HepG2 (cell line): ENCODE measurements around the gene RAB3A. TPM values are rescaled to one million over a fixed set of nuclear protein-coding genes. Genes with fewer than 3 reads are reported as not detected.

ENCODE experiments used
- BRD4 ChIP-seq: sonication (generic); formaldehyde crosslinking; IDR thresholded peaks from 2 replicates; pipeline ENCODE4 v1.4.0; 2020; ENCODE audit warnings: missing genetic modification reagents
- DPF2 ChIP-seq: sonication (generic); formaldehyde crosslinking; IDR thresholded peaks from 2 replicates; pipeline ENCODE4 v1.4.0; 2020; ENCODE audit warnings: mild to moderate bottlenecking, low read depth, missing genetic modification reagents, borderline replicate concordance
- ELF3 ChIP-seq: IDR thresholded peaks from 2 replicates; pipeline ENCODE4 v1.6.1; 2016; ENCODE audit warnings: missing genetic modification reagents, missing compliant biosample characterization
- FOXK2 ChIP-seq: fragments of 450-650 bp; IDR thresholded peaks from 2 replicates; pipeline ENCODE4 v1.6.1; 2016
- GFI1 ChIP-seq: sonication (generic); formaldehyde crosslinking; IDR thresholded peaks from 2 replicates; pipeline ENCODE4 v1.5.0; 2020; ENCODE audit warnings: missing genetic modification reagents, mild to moderate bottlenecking, borderline replicate concordance
- MAZ ChIP-seq, 2 experiments: sonication (generic) in 1 of 2; formaldehyde crosslinking in 1 of 2; IDR thresholded peaks; 2 replicates each; pipeline versions ENCODE4 v1.5.0 to v1.6.1; 2012 to 2020; ENCODE audit warnings: low read depth in 2 of 2, mild to moderate bottlenecking in 2 of 2, borderline replicate concordance in 1 of 2, improper control_type of control experiment in 1 of 2, low read length in 1 of 2, missing genetic modification reagents in 1 of 2, moderate library complexity in 1 of 2
- MNT ChIP-seq: fragments of 450-650 bp; IDR thresholded peaks from 2 replicates; pipeline ENCODE4 v1.6.1; 2016
- NFIB ChIP-seq: sonication (generic); formaldehyde crosslinking; IDR thresholded peaks from 2 replicates; pipeline ENCODE4 v1.9.0; 2021; ENCODE audit warnings: missing genetic modification reagents, mild to moderate bottlenecking, borderline replicate concordance
- POGK ChIP-seq: sonication (generic); formaldehyde crosslinking; conservative IDR thresholded peaks from 2 replicates; pipeline ENCODE4 v1.8.0; 2022; ENCODE audit warnings: mild to moderate bottlenecking, moderate library complexity, missing genetic modification reagents
- TARDBP ChIP-seq: sonication (generic); formaldehyde crosslinking; IDR thresholded peaks from 2 replicates; pipeline ENCODE4 v1.8.0; 2022; ENCODE audit warnings: mild to moderate bottlenecking, missing genetic modification reagents
- THAP9 ChIP-seq: sonication (generic); formaldehyde crosslinking; IDR thresholded peaks from 2 replicates; pipeline ENCODE4; 2020; ENCODE audit warnings: missing genetic modification reagents, mild to moderate bottlenecking, borderline replicate concordance
- TSC22D2 ChIP-seq: sonication (generic); formaldehyde crosslinking; IDR thresholded peaks from 2 replicates; pipeline ENCODE4 v1.5.1; 2020; ENCODE audit warnings: missing genetic modification reagents, mild to moderate bottlenecking, borderline replicate concordance
- ZNF142 ChIP-seq: sonication (generic); formaldehyde crosslinking; IDR thresholded peaks from 2 replicates; pipeline ENCODE4 v1.4.0; 2020; ENCODE audit warnings: missing genetic modification reagents
- ZNF484 ChIP-seq: sonication (generic); formaldehyde crosslinking; IDR thresholded peaks from 2 replicates; pipeline ENCODE4 v1.5.1; 2020; ENCODE audit warnings: mild to moderate bottlenecking, low read depth, missing genetic modification reagents, borderline replicate concordance
- ZNF501 ChIP-seq: sonication (generic); formaldehyde crosslinking; IDR thresholded peaks from 2 replicates; pipeline ENCODE4 v1.5.1; 2020; ENCODE audit warnings: mild to moderate bottlenecking, moderate library complexity, missing genetic modification reagents
- ZNF672 ChIP-seq: sonication (generic); formaldehyde crosslinking; IDR thresholded peaks from 2 replicates; pipeline ENCODE4 v1.8.1; 2022; ENCODE audit warnings: missing genetic modification reagents
- ZNF7 ChIP-seq: IDR thresholded peaks from 2 replicates; pipeline ENCODE4 v1.6.1; 2016; ENCODE audit warnings: missing biosample characterization, missing genetic modification reagents
- ZSCAN29 ChIP-seq: sonication (generic); formaldehyde crosslinking; conservative IDR thresholded peaks from 2 replicates; pipeline ENCODE4 v1.4.0; 2020; ENCODE audit warnings: mild to moderate bottlenecking, missing genetic modification reagents
- polyA plus RNA-seq, 8 experiments: library from polyadenylated mRNA; depleted of rRNA in 3 of 8; stranded (reverse) in 7 of 8; unstranded in 1 of 8; fragments of >200 nt; fragmentation: Illumina TruSeq in 4 of 8; extraction: Trizol in 4 of 8; gene quantifications; 2 replicates each; pipeline versions ENCODE4 v1.2.1 to v1.2.3, GENCODE V29; 2011 to 2016; ENCODE audit warnings: low read depth in 4 of 8, missing spikeins in 1 of 8, mixed read lengths in 1 of 8; ENCODE audit not compliant: insufficient read depth in 1 of 8
- total RNA-seq, 5 experiments: library from RNA; depleted of rRNA; stranded (reverse); fragments of >200 nt; fragmentation: Illumina TruSeq; extraction: Trizol; gene quantifications; 2 replicates each; pipeline ENCODE4 v1.2.3, GENCODE V29; 2016; ENCODE audit warnings: low read depth in 1 of 5

Gene RAB3A
- total and polyA plus RNA-seq, 2 of the 13 experiments (the other 11 are each of a cell fraction or from before 2014, with no cell fraction given), result 0.58 to 0.98 TPM

- TF ChIP-seq ELF3 (CRISPR knock-in tag) (no peak), BRD4 (CRISPR knock-in tag) (no peak), ZNF7 (CRISPR knock-in tag) (no peak), MAZ (IDR thresholded peaks at IDR 0.05; ENCODE audit: borderline replicate concordance, low read depth, low read length) (peak; percentile 64), MAZ (CRISPR knock-in tag; IDR thresholded peaks at IDR 0.05; ENCODE audit: low read depth) (peak; percentile 58; the same call in 1 of the 2 replicates), MNT (peak; percentile 45; the same call in 1 of the 2 replicates), ZSCAN29 (no peak), DPF2 (CRISPR knock-in tag) (no peak), TSC22D2 (CRISPR knock-in tag) (no peak), NFIB (no peak), TARDBP (no peak), ZNF484 (no peak), GFI1 (no peak), ZNF142 (CRISPR knock-in tag) (no peak), THAP9 (CRISPR knock-in tag) (peak; percentile 24; the same call in 1 of the 2 replicates), ZNF672 (no peak), ZNF501 (CRISPR knock-in tag) (no peak), POGK (CRISPR knock-in tag) (no peak), FOXK2 (no peak)
Observed at GRCh38 chr19:18203863-18204393, at the start of gene RAB3A (continued).
